Left forelimb (tissue), 1 donor: ENCODE measurements around the gene GSTM2.

ENCODE experiments used
- DNase-seq: peaks from one replicate; pipeline ENCODE4 v3.0.0-alpha.2; 2018; ENCODE audit warnings: low spot score

GSTM2 gene

DNA sequence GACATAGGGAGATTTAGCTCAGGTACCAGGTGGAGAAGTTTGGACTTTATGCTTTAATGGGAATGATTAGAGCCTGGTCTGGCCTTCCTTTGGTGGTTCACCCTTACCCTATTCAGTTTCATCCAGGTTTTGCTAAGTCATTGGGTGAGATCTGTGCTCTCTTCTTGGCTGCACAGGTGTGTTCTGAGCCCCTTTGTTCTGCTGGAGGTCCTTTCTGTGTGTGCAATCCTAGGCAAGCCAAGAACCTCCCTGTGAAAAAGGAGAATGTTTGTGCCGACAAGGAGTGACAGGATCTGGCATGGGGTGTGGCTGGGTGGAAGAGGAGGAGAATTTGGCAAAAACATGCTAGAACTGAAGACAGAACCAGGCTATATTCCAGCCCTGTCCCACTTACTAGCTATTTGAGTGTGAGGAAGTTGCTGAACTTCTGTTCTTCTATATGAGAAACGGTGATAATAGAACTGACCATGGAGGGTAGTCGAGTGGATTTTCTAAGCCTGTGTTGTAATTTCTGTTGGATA, 48.8 kb downstream of the GSTM2 start:
- DNase-seq: no peak

DNA sequence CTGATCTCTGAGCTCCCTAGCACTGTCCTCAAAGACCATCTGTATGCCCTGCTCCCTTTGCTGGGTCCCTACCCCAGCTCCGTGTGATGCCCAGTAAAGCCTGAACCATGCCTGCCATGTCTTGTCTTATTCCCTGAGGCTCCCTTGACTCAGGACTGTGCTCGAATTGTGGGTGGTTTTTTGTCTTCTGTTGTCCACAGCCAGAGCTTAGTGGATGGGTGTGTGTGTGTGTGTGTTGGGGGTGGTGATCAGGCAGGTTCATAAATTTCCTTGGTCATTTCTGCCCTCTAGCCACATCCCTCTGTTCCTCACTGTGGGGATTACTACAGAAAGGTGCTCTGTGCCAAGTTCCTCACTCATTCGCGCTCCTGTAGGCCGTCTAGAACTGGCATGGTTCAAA, 49.9 kb downstream of the GSTM2 start:
- DNase-seq: no peak

DNA sequence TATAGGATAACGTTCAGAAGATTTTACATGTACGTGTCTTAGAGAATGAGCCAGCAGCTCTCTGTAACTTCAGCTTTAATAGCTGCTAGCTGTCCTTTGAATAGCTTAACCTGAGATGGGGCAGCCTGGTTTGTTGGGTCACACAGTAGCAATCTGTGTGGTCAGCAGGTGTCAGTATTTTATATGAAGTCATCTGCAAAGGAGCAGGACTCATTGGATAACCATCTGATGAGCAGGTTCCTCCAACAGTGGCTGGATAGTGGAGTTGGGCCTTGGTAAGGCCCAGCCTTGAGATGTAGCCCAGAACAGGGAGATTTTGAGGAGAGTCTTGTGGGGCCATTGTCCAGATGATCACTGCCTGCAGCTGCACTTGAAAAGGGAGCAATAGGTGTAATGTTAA, 50.6 kb downstream of the GSTM2 start:
- DNase-seq: no peak

DNA sequence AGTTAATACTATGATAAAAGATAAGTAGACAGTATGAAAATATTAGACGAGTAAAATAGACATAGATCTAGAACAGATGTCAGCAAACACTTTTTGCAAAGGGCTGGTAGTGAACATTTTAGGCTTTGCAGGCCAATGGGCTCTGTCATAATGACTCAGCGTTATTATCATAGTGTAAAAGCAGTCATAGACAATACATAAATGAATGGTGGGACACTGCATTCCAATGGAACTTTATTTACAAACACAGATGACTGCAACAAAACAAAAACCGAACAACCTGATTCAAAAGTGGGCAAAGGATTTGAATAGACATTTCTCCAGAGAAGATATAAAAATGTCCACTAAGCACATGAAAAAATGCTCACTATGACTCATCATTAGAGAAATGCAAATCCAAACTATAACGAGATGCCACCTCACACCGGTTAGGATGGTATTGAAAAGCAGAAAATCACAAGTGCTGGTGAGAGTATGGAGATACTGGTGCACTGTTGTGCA, 51.5 kb downstream of the GSTM2 start:
- no peak for DNase-seq

DNA sequence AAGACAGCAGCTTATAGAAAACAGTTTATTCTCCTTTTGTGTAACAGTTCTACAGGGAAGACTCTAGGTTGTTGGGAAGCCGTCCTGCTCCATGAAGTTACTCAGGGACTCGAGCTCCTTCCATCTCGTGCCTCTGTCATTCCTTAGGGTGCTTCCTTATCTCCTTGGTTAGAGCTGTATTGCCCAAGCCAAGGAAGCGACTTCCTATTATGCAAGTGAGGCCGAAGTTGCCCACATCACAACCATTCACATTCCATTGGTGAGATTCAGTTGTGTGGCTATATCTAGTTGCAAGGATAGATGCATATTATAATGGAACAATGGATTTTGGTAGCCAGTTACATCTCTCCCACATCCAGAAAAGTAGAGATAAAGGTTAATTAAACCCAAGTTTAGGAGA, 53.2 kb downstream of the GSTM2 start:
- DNase-seq: no peak

DNA sequence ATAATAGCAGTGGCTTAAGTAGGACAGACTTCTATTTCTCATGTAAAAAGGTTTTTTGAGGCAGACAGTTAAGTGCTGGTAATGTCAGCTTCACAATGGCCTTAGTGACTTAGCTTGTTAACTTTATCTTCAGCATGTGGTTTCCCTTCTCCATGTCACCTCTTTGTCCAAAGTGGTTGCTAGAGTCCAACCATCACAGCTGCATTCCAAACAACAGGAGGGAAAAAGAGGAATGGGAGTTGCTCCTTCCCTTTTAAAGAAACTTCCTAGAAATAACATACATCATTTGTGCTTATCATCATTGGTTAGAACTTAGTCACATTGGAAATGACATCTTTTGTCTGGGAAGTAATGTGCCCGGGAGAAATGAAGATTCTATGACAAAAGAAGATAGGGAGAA, 54.1 kb downstream of the GSTM2 start:
- no peak for DNase-seq

DNA sequence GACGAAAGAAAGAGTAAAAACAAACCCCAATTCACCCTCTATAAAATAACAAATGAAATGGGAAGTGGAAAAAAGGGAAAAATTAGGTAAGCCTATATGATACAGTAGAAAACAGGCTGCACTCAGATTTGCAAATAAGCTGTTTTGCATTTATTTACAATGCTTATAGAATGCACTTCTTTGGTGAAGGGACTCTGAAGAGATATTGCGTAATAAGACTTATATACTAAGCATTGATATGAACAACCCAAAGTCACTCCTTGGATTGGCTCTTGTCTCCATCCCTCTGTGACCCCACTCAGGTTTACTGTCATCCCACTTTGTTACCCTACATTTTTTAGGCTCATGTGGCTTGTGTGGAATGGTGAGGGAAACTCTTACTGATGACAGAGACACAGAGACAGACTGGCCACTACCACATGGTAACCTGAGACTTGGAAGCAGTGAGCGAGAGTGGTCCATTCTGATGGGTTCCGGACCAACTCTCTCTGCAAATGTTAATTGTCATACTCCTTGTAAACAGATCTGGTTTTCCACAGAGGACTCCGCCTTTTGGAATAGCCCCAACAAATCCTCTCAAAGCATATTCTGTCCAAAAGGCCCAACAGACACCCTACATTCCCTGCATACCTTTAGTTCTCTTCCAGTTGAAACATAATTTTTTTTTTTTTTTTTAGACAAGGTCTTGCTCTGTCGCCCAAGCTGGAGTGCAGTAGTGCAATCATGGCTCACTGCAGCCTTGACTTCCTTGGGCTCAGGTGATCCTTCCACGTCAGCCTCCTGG, 55.2 kb downstream of the GSTM2 start:
- DNase-seq: no peak
